Forelimb muscle (tissue), 1 donor: Measurements from ENCODE around the gene SPAG4. TPM values are rescaled to one million over a fixed set of nuclear protein-coding genes. Genes with fewer than 3 reads are reported as not detected.

Source experiments
- DNase-seq: peaks from one replicate; pipeline ENCODE4 v3.0.0-alpha.2; 2013; ENCODE audit warnings: low read depth
- polyA plus RNA-seq: library from polyadenylated mRNA; unstranded; fragments of 120-200 nt; gene quantifications from one replicate; pipeline ENCODE4 v1.2.1, GENCODE V29; 2013; ENCODE audit not compliant: insufficient read length

Gene SPAG4
- polyA plus RNA-seq = 1.9 TPM

- DNase-seq = no peak
These were observed at the start of gene SPAG4 for GRCh38 chr20:35615667-35616464. SPAG4 (plus strand) TSS chr20:35615829; CDS start chr20:35616004, 175 bp downstream.

GRCh38 chr20:35568645-35569044, 47.0 kb upstream of the SPAG4 start:
- no peak for DNase-seq

- no peak for DNase-seq
These were observed 44.1 kb upstream of the SPAG4 start for GRCh38 chr20:35571555-35571954.

GRCh38 chr20:35572838-35573237, 42.8 kb upstream of the SPAG4 start:
- no peak for DNase-seq

GRCh38 chr20:35575958-35576357, 39.7 kb upstream of the SPAG4 start:
- DNase-seq = no peak

GRCh38 chr20:35576816-35577215, 38.8 kb upstream of the SPAG4 start:
- DNase-seq = no peak

- no peak for DNase-seq
These were observed 37.2 kb upstream of the SPAG4 start for GRCh38 chr20:35578469-35578868.

GRCh38 chr20:35579196-35579595, 36.4 kb upstream of the SPAG4 start:
- DNase-seq = no peak

GRCh38 chr20:35582131-35582530, 33.5 kb upstream of the SPAG4 start:
- DNase-seq = no peak

- DNase-seq = no peak
These were observed 32.8 kb upstream of the SPAG4 start for GRCh38 chr20:35582741-35583404.

- no peak for DNase-seq
These were observed 31.7 kb upstream of the SPAG4 start for GRCh38 chr20:35583636-35584560.

- DNase-seq = no peak
These were observed 28.7 kb upstream of the SPAG4 start for GRCh38 chr20:35586751-35587425.

GRCh38 chr20:35587436-35587835, 28.2 kb upstream of the SPAG4 start:
- no peak for DNase-seq

- no peak for DNase-seq
These were observed 27.2 kb upstream of the SPAG4 start for GRCh38 chr20:35588397-35588796.

GRCh38 chr20:35592339-35592974, 23.2 kb upstream of the SPAG4 start:
- DNase-seq = no peak

GRCh38 chr20:35595456-35595855, 20.2 kb upstream of the SPAG4 start:
- no peak for DNase-seq

GRCh38 chr20:35595901-35596300, 19.7 kb upstream of the SPAG4 start:
- no peak for DNase-seq

- no peak for DNase-seq
These were observed 18.4 kb upstream of the SPAG4 start for GRCh38 chr20:35597186-35597585.

GRCh38 chr20:35598476-35598875, 17.2 kb upstream of the SPAG4 start:
- no peak for DNase-seq

GRCh38 chr20:35598899-35599775, 16.5 kb upstream of the SPAG4 start:
- DNase-seq = no peak
